PFSK-1 (cell line): ENCODE data around the gene TMC1.

ENCODE experiments used
- FOXP2 ChIP-seq: optimal IDR thresholded peaks from 2 replicates; pipeline ENCODE3; 2011; ENCODE audit warnings: borderline replicate concordance, control low read depth, inconsistent platforms; ENCODE audit not compliant: insufficient read depth; ENCODE audit errors: extremely low read length, extremely low read depth
- POLR2AphosphoS5 ChIP-seq: IDR thresholded peaks from 2 replicates; pipeline ENCODE4 v1.6.1; 2012; ENCODE audit warnings: low read depth, mild to moderate bottlenecking, control low read depth, low read length, moderate library complexity
- SIN3A ChIP-seq: IDR thresholded peaks from 2 replicates; pipeline ENCODE4 v1.6.1; 2012; ENCODE audit warnings: mild to moderate bottlenecking, low read length, moderate library complexity, borderline replicate concordance; ENCODE audit not compliant: insufficient read depth
- TAF1 ChIP-seq: IDR thresholded peaks from 2 replicates; pipeline ENCODE4 v1.6.1; 2012; ENCODE audit warnings: low read length, control low read depth, borderline replicate concordance; ENCODE audit not compliant: insufficient read depth
- TF ChIP-seq, protein P1 (sequence below), 2 experiments: IDR thresholded peaks; 2 replicates each; pipeline versions ENCODE4 v1.6.1 to v1.8.0; 2011 to 2012; ENCODE audit warnings: low read depth in 2 of 2, low read length in 2 of 2, control low read depth in 1 of 2, inconsistent platforms in 1 of 2, mild to moderate bottlenecking in 1 of 2, moderate library complexity in 1 of 2; ENCODE audit not compliant: insufficient read depth in 1 of 2

DNA sequence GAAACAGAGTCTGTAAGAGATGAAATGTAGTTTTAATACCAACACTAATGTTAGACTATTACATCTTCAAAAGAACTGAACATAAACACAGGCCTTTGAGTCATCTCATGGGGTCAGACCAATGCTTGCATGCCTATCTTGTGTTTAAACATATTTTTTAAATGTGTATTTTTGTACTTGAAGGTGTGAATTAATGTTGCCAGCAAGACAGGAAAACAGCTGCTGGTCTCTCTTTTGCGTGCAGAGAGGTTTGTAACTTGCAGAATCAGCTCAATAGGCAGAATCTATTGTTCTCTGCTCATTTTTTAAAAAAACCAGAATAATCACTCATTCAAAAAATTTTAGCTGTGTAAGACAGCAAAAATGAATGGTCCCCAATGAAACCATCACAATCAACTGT, 251.3 kb downstream of the TMC1 start:
- TF ChIP-seq POLR2AphosphoS5, result no peak
- no peak for TF ChIP-seq SIN3A
- no peak for TF ChIP-seq TAF1
- TF ChIP-seq, protein P1, sequence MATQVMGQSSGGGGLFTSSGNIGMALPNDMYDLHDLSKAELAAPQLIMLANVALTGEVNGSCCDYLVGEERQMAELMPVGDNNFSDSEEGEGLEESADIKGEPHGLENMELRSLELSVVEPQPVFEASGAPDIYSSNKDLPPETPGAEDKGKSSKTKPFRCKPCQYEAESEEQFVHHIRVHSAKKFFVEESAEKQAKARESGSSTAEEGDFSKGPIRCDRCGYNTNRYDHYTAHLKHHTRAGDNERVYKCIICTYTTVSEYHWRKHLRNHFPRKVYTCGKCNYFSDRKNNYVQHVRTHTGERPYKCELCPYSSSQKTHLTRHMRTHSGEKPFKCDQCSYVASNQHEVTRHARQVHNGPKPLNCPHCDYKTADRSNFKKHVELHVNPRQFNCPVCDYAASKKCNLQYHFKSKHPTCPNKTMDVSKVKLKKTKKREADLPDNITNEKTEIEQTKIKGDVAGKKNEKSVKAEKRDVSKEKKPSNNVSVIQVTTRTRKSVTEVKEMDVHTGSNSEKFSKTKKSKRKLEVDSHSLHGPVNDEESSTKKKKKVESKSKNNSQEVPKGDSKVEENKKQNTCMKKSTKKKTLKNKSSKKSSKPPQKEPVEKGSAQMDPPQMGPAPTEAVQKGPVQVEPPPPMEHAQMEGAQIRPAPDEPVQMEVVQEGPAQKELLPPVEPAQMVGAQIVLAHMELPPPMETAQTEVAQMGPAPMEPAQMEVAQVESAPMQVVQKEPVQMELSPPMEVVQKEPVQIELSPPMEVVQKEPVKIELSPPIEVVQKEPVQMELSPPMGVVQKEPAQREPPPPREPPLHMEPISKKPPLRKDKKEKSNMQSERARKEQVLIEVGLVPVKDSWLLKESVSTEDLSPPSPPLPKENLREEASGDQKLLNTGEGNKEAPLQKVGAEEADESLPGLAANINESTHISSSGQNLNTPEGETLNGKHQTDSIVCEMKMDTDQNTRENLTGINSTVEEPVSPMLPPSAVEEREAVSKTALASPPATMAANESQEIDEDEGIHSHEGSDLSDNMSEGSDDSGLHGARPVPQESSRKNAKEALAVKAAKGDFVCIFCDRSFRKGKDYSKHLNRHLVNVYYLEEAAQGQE (IDR thresholded peaks at IDR 0.05; ENCODE audit: insufficient read depth in 1 of 2, low read depth in 2 of 2, low read length in 2 of 2), result no peak
- TF ChIP-seq FOXP2, result no peak
